Panc1 (cell line): ENCODE data around the gene TNFAIP8L1.

Source experiments
- TF ChIP-seq, protein P1 (sequence below): fragments of 450-650 bp; IDR thresholded peaks from 2 replicates; pipeline ENCODE4 v1.5.1; 2017; ENCODE audit warnings: mild to moderate bottlenecking
- TF ChIP-seq, protein P2 (sequence below), 2 experiments: IDR thresholded peaks; 2 replicates each; pipeline ENCODE4 v1.6.1; 2011 to 2012; ENCODE audit warnings: low read depth in 2 of 2, control low read depth in 1 of 2, low read length in 1 of 2, mild to moderate bottlenecking in 1 of 2, moderate library complexity in 1 of 2; ENCODE audit not compliant: insufficient read depth in 1 of 2

- TF ChIP-seq, protein P1, sequence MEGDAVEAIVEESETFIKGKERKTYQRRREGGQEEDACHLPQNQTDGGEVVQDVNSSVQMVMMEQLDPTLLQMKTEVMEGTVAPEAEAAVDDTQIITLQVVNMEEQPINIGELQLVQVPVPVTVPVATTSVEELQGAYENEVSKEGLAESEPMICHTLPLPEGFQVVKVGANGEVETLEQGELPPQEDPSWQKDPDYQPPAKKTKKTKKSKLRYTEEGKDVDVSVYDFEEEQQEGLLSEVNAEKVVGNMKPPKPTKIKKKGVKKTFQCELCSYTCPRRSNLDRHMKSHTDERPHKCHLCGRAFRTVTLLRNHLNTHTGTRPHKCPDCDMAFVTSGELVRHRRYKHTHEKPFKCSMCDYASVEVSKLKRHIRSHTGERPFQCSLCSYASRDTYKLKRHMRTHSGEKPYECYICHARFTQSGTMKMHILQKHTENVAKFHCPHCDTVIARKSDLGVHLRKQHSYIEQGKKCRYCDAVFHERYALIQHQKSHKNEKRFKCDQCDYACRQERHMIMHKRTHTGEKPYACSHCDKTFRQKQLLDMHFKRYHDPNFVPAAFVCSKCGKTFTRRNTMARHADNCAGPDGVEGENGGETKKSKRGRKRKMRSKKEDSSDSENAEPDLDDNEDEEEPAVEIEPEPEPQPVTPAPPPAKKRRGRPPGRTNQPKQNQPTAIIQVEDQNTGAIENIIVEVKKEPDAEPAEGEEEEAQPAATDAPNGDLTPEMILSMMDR, result no peak
- TF ChIP-seq, protein P2, sequence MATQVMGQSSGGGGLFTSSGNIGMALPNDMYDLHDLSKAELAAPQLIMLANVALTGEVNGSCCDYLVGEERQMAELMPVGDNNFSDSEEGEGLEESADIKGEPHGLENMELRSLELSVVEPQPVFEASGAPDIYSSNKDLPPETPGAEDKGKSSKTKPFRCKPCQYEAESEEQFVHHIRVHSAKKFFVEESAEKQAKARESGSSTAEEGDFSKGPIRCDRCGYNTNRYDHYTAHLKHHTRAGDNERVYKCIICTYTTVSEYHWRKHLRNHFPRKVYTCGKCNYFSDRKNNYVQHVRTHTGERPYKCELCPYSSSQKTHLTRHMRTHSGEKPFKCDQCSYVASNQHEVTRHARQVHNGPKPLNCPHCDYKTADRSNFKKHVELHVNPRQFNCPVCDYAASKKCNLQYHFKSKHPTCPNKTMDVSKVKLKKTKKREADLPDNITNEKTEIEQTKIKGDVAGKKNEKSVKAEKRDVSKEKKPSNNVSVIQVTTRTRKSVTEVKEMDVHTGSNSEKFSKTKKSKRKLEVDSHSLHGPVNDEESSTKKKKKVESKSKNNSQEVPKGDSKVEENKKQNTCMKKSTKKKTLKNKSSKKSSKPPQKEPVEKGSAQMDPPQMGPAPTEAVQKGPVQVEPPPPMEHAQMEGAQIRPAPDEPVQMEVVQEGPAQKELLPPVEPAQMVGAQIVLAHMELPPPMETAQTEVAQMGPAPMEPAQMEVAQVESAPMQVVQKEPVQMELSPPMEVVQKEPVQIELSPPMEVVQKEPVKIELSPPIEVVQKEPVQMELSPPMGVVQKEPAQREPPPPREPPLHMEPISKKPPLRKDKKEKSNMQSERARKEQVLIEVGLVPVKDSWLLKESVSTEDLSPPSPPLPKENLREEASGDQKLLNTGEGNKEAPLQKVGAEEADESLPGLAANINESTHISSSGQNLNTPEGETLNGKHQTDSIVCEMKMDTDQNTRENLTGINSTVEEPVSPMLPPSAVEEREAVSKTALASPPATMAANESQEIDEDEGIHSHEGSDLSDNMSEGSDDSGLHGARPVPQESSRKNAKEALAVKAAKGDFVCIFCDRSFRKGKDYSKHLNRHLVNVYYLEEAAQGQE (IDR thresholded peaks at IDR 0.05; ENCODE audit: insufficient read depth in 1 of 2, low read depth in 2 of 2, low read length in 1 of 2), result no peak
These were observed 36.0 kb downstream of the TNFAIP8L1 start for GRCh38 chr19:4675346-4675745.
